Omental fat pad (tissue), 4 donors: Measurements from ENCODE around the gene PDCD1LG2. TPM values are rescaled to one million over a fixed set of nuclear protein-coding genes. Genes with fewer than 3 reads are reported as not detected.
"Not testable (repeated sequence)": the region's sequence is repeated elsewhere in the genome, so short reads cannot be mapped to it uniquely, and the experiment has no call there.

Experiments used
- ATAC-seq: fragments of 150-250 bp; one replicate; pipeline ENCODE4 v1.9.1; 2016; ENCODE audit warnings: mild to moderate bottlenecking, moderate library complexity; ENCODE audit not compliant: low FRiP score
- DNase-seq: peaks from one replicate; pipeline ENCODE4 v3.0.0-alpha.2; 2019; ENCODE audit warnings: low spot score
- CTCF ChIP-seq, 3 donors: fragments of 450-650 bp; IDR thresholded peaks; one replicate each; pipeline ENCODE4 v1.5.1; 2016 to 2017; ENCODE audit warnings: antibody characterized with exemption in 3 of 3, mild to moderate bottlenecking in 3 of 3, moderate library complexity in 2 of 3
- total RNA-seq, 4 donors: library from RNA; depleted of rRNA; stranded (reverse); fragments of >200 nt; gene quantifications; one replicate each; pipeline ENCODE4 v1.1.0, GENCODE V29; 2016

Gene PDCD1LG2
- total RNA-seq, 4 donors from 2014 or later = 3.5 to 10.7 (median 3.8) TPM

GRCh38 chr9:5579881-5580280 is 69.5 kb downstream of the PDCD1LG2 start:
- no peak for DNase-seq
- no peak for TF ChIP-seq CTCF (IDR thresholded peaks at IDR 0.05)
- no peak for ATAC-seq

- ATAC-seq = no peak
- no peak for TF ChIP-seq CTCF (IDR thresholded peaks at IDR 0.05)
- no peak for DNase-seq
Observed at GRCh38 chr9:5580650-5581049, 70.3 kb downstream of the PDCD1LG2 start.

GRCh38 chr9:5581706-5582105 is 71.4 kb downstream of the PDCD1LG2 start:
- not testable (repeated sequence) for DNase-seq, ATAC-seq

- ATAC-seq (no peak), DNase-seq (no peak)
- no peak for TF ChIP-seq CTCF (IDR thresholded peaks at IDR 0.05)
Observed at GRCh38 chr9:5582835-5583195, 72.5 kb downstream of the PDCD1LG2 start.

GRCh38 chr9:5586391-5586802 is 76.1 kb downstream of the PDCD1LG2 start:
- no peak for TF ChIP-seq CTCF (IDR thresholded peaks at IDR 0.05)
- ATAC-seq (no peak), DNase-seq (no peak)

GRCh38 chr9:5587024-5587423 is 76.7 kb downstream of the PDCD1LG2 start:
- no peak for TF ChIP-seq CTCF (IDR thresholded peaks at IDR 0.05)
- DNase-seq (no peak), ATAC-seq (no peak)

GRCh38 chr9:5592231-5592630 is 81.9 kb downstream of the PDCD1LG2 start:
- DNase-seq = no peak
- no peak for ATAC-seq
- no peak for TF ChIP-seq CTCF (IDR thresholded peaks at IDR 0.05)

GRCh38 chr9:5592904-5593303 is 82.6 kb downstream of the PDCD1LG2 start:
- DNase-seq = no peak
- ATAC-seq = no peak
- no peak for TF ChIP-seq CTCF (IDR thresholded peaks at IDR 0.05)
